Keratinocyte (primary cell): Measurements from ENCODE around the gene S100A5. TPM values are rescaled to one million over a fixed set of nuclear protein-coding genes. Genes with fewer than 3 reads are reported as not detected.

ENCODE experiments used
- DNase-seq: peaks from one replicate; pipeline ENCODE4 v3.0.0-alpha.2; 2011; ENCODE audit warnings: low read depth, missing footprints, low spot score
- FAIRE-seq: peaks from 2 replicates; lab custom pipeline; 2011; peaks lifted over from hg19 to GRCh38; lab: Jason Lieb, UNC
- H2AFZ ChIP-seq: 2 replicates; pipeline ENCODE4 v1.6.0; 2012; ENCODE audit warnings: low read length, control low read depth, inconsistent platforms; ENCODE audit not compliant: control insufficient read depth
- H3K27ac ChIP-seq: 2 replicates; pipeline ENCODE4 v1.5.1; 2011; ENCODE audit warnings: low read length; ENCODE audit not compliant: control insufficient read depth, insufficient read depth
- H3K27me3 ChIP-seq: 3 replicates; pipeline ENCODE4 v1.6.0; 2011; ENCODE audit warnings: low read length; ENCODE audit not compliant: control insufficient read depth, insufficient read depth; ENCODE audit errors: extremely low read depth
- H3K36me3 ChIP-seq, 2 experiments: 2 replicates in 1 of 2; 3 replicates in 1 of 2; pipeline ENCODE4 v1.5.1; 2011; ENCODE audit warnings: low read length in 2 of 2, mild to moderate bottlenecking in 1 of 2; ENCODE audit not compliant: control insufficient read depth in 2 of 2, insufficient read depth in 2 of 2; ENCODE audit errors: extremely low read depth in 1 of 2
- H3K4me1 ChIP-seq: 3 replicates; pipeline ENCODE4 v1.5.1; 2011; ENCODE audit warnings: low read length; ENCODE audit not compliant: control insufficient read depth, insufficient read depth; ENCODE audit errors: extremely low read depth
- H3K4me2 ChIP-seq: 3 replicates; pipeline ENCODE4 v1.6.0; 2011; ENCODE audit warnings: low read depth, low read length; ENCODE audit not compliant: control insufficient read depth, insufficient read depth; ENCODE audit errors: extremely low read depth
- H3K4me3 ChIP-seq, 3 experiments: fragments of 200-600 bp in 1 of 3; sonication (generic) in 1 of 3; 2 replicates in 2 of 3; 3 replicates in 1 of 3; pipeline ENCODE4 v1.5.1; 2011 to 2016; ENCODE audit warnings: low read length in 3 of 3, mild to moderate bottlenecking in 3 of 3, control low read depth in 2 of 3, inconsistent platforms in 1 of 3, low read depth in 1 of 3, mixed read lengths in 1 of 3, mixed run types in 1 of 3, moderate library complexity in 1 of 3; ENCODE audit not compliant: control insufficient read depth in 2 of 3, insufficient read depth in 2 of 3; ENCODE audit errors: extremely low read depth in 1 of 3
- H3K79me2 ChIP-seq: 2 replicates; pipeline ENCODE4 v1.6.0; 2012; ENCODE audit warnings: low read length; ENCODE audit not compliant: control insufficient read depth, insufficient read depth
- H3K9ac ChIP-seq: 3 replicates; pipeline ENCODE4 v1.6.0; 2011; ENCODE audit warnings: low read length; ENCODE audit not compliant: control insufficient read depth, insufficient read depth; ENCODE audit errors: extremely low read depth
- H3K9me1 ChIP-seq: 3 replicates; pipeline ENCODE4 v1.6.0; 2011; ENCODE audit warnings: low read length; ENCODE audit not compliant: control insufficient read depth, insufficient read depth; ENCODE audit errors: extremely low read depth
- H3K9me3 ChIP-seq: 2 replicates; pipeline ENCODE4 v1.5.1; 2012; ENCODE audit warnings: low read depth, low read length; ENCODE audit not compliant: control insufficient read depth
- H4K20me1 ChIP-seq: 3 replicates; pipeline ENCODE4 v1.6.0; 2011; ENCODE audit warnings: low read length; ENCODE audit not compliant: control insufficient read depth, insufficient read depth; ENCODE audit errors: extremely low read depth
- CTCF ChIP-seq, 3 experiments: IDR thresholded peaks in 1 of 3; conservative IDR thresholded peaks in 1 of 3; optimal IDR thresholded peaks in 1 of 3; 2 replicates in 2 of 3; 3 replicates in 1 of 3; pipeline versions ENCODE3 to v1.5.1; 2011; ENCODE audit warnings: low read length in 3 of 3, mild to moderate bottlenecking in 3 of 3, moderate library complexity in 2 of 3, control low read depth in 1 of 3, inconsistent platforms in 1 of 3; ENCODE audit not compliant: insufficient read depth in 2 of 3; ENCODE audit errors: extremely low read depth in 1 of 3
- EZH2 ChIP-seq: IDR thresholded peaks from one replicate; pipeline ENCODE4 v1.6.1; 2012; ENCODE audit warnings: inconsistent platforms, mild to moderate bottlenecking, low read length, moderate library complexity
- dilution Hi-C: fragments of 300-500 bp; cut with MboI; formaldehyde crosslinking; loops from one replicate; pipeline ENCODE4 v1.7.0; 2020; ENCODE audit warnings: low sequenced_read_pairs; ENCODE audit not compliant: extremely low pct_ligation_motif_present
- polyA plus RNA-seq, 5 experiments: library from polyadenylated mRNA; depleted of rRNA in 3 of 5; stranded (reverse) in 3 of 5; stranded (forward) in 1 of 5; unstranded in 1 of 5; fragments of >200 nt; gene quantifications; 1 replicate in 1 of 5; 2 replicates in 3 of 5; 3 replicates in 1 of 5; pipeline versions ENCODE4 v1.2.1 to v1.2.3, GENCODE V29; 2011 to 2012; ENCODE audit warnings: missing spikeins in 2 of 5, low read depth in 1 of 5, low replicate concordance in 1 of 5

The S100A5 gene
- polyA plus RNA-seq, 1 donor (not counting 4 experiments of a cell fraction or from before 2014, with no cell fraction given), result 0.20 TPM

DNA sequence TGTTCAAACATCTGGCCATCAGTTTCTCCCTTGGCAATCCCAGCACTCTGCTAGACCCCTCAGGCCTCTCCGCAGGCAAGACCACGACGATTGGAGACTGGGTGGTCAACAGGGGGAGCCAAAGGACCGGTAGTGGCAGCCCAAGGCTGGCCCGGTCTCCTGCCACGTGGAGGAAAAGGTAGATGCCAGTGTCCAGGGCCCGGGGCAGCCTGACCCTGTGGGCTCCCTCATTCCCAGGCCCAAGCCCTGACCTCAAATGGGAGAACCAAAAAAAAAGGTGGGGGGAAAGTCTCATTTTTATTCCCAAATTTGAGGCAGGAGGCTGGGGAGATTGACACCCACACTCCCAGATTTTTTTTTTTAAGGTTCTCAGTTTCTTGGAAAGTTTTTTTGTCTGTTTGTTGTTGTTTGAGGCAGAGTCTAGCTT is 29.7 kb downstream of the S100A5 start:
- FAIRE-seq, result peak; percentile 5
- Histone ChIP-seq H3K4me1 (peaks cover 41% of the 10 kb centered on the region), H3K9ac (peak overlapping the region; percentile 43)

DNA sequence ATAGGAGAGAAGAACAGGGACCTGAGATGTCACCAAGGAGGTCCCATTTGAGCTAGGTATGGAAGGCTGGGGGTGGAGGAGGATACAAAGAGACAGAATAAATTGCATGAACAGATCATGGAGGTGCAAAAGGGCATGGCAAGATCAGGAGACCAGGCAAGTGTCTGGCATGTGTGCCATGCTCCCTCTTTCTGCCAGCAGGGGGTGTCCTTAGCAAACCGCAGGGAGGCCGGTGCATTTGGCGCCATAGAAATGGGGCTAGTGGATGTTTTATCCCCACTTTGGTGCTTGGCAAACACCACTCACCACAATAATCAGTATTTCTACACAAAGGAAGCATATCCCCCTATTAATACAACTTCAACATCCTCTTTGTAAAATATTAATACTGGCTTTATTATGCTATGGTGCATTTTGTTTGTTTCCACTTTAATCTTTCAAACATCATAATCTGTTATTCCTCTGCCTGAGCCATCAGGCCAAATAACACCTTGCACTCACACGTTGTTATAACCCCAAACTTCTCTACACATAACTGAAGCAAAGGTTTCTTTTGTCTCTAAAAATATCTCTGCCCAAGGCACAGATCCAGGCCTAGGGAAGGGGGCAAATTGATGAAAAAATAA is 30.9 kb downstream of the S100A5 start:
- H2AFZ ChIP-seq, result no peak overlapping the region
- no peaks in the 10 kb centered on the region for H3K79me2 ChIP-seq
- H3K36me3 ChIP-seq, result no peaks in the 10 kb centered on the region
- FAIRE-seq (peak; percentile 70), DNase-seq (no peak)
- dilution Hi-C loops, result loop anchor here (10.0 kb wide), 1 partner anchor 155 kb away; the partner anchor contains the start of gene S100A9
- H4K20me1 ChIP-seq, result no peaks in the 10 kb centered on the region
- peaks cover 32% of the 10 kb centered on the region for H3K4me1 ChIP-seq
- no peak overlapping the region for H3K27ac ChIP-seq
- H3K4me2 ChIP-seq, result no peak overlapping the region
- H3K9me1 ChIP-seq, result no peaks in the 10 kb centered on the region
- H3K27me3 ChIP-seq, result no peaks in the 10 kb centered on the region
- TF ChIP-seq EZH2 (no peak), CTCF (optimal IDR thresholded peaks at IDR 0.05 in 1 of 3, IDR thresholded peaks at IDR 0.05 in 1 of 3, conservative IDR thresholded peaks at IDR 0.05 in 1 of 3; ENCODE audit: extremely low read depth in 1 of 3, insufficient read depth in 2 of 3, low read length in 3 of 3) (peak; percentile 84 to 96 (median 91))
- no peak overlapping the region for H3K9ac ChIP-seq
- no peak overlapping the region for H3K4me3 ChIP-seq
- no peaks in the 10 kb centered on the region for H3K9me3 ChIP-seq

More for the DNA sequence above, 29.7 kb downstream of the S100A5 start:
- H3K4me3 ChIP-seq, result no peak overlapping the region
- no peak overlapping the region for H3K4me2 ChIP-seq
- no peaks in the 10 kb centered on the region for H4K20me1 ChIP-seq
- H3K27ac ChIP-seq, result peak overlapping the region; percentile 34
- dilution Hi-C loops, result no loop called here
- no peaks in the 10 kb centered on the region for H3K27me3 ChIP-seq
- H3K9me3 ChIP-seq, result no peaks in the 10 kb centered on the region
- H3K36me3 ChIP-seq, result no peaks in the 10 kb centered on the region
- H2AFZ ChIP-seq, result peak overlapping the region; percentile 42
- no peaks in the 10 kb centered on the region for H3K9me1 ChIP-seq
- DNase-seq, result no peak
- H3K79me2 ChIP-seq, result no peaks in the 10 kb centered on the region
- TF ChIP-seq EZH2, result no peak
- peak; percentile 87 to 95 (median 94) for TF ChIP-seq CTCF (optimal IDR thresholded peaks at IDR 0.05 in 1 of 3, IDR thresholded peaks at IDR 0.05 in 1 of 3, conservative IDR thresholded peaks at IDR 0.05 in 1 of 3; ENCODE audit: extremely low read depth in 1 of 3, insufficient read depth in 2 of 3, low read length in 3 of 3)
